Measurements from ENCODE around the gene DRD5.

- no peak for TF ChIP-seq EZH2 (optimal IDR thresholded peaks at IDR 0.05; ENCODE audit: low read depth, low read length)
- TF ChIP-seq CTCF (IDR thresholded peaks at IDR 0.05; ENCODE audit: low read length): no peak
These were observed 19.4 kb downstream of the DRD5 start for GRCh38 chr4:9800848-9801247.

All from MM.1S (cell line).